AG04450 (cell line): ENCODE data around the gene DCUN1D1. TPM values are rescaled to one million over a fixed set of nuclear protein-coding genes. Genes with fewer than 3 reads are reported as not detected.
A peak's percentile ranks its signal among the peaks of the same experiment; 100 is the strongest.

ENCODE experiments used
- CTCF ChIA-PET: fragments of 300-600, 350-600 bp; formaldehyde crosslinking; extraction: SDS; loops from one replicate; lab custom pipeline; 2022; ENCODE audit warnings: antibody characterized with exemption, inconsistent platforms; lab: Charles Lee
- POLR2A ChIA-PET: fragments of 350-600 bp; formaldehyde crosslinking; extraction: SDS; loops from one replicate; lab custom pipeline; 2021; ENCODE audit warnings: antibody characterized with exemption, inconsistent platforms; lab: Yijun Ruan, JAX
- DNase-seq: peaks from one replicate; pipeline ENCODE4 v3.0.0-alpha.2; 2011; ENCODE audit warnings: low read depth, low spot score
- H3K27ac ChIP-seq: one replicate; pipeline ENCODE4 v1.5.1; 2012; ENCODE audit warnings: low read depth, low read length, control low read depth
- H3K27me3 ChIP-seq: one replicate; pipeline ENCODE4 v1.6.0; 2012; ENCODE audit warnings: low read length; ENCODE audit not compliant: control insufficient read depth, insufficient read depth
- H3K4me3 ChIP-seq: 2 replicates; pipeline ENCODE4 v1.5.1; 2011; ENCODE audit warnings: mild to moderate bottlenecking, low read depth, low read length, control low read depth
- H3K9me3 ChIP-seq: 2 replicates; pipeline ENCODE4 v1.5.1; 2012; ENCODE audit warnings: low read length; ENCODE audit not compliant: control insufficient read depth, insufficient read depth
- CTCF ChIP-seq: IDR thresholded peaks from 2 replicates; pipeline ENCODE4 v1.5.1; 2011; ENCODE audit warnings: low read depth, low read length, control low read depth, inconsistent platforms
- polyA plus RNA-seq: library from polyadenylated mRNA; depleted of rRNA; stranded (reverse); fragments of >200 nt; gene quantifications from 2 replicates; pipeline ENCODE4 v1.2.3, GENCODE V29; 2011

Gene DCUN1D1
- polyA plus RNA-seq, 1 experiment = 34.8 TPM

GRCh38 chr3:182969853-182970252 lies 10.5 kb downstream of the DCUN1D1 start:
- CTCF ChIA-PET = no interaction called here

GRCh38 chr3:182969277-182969676 lies 11.1 kb downstream of the DCUN1D1 start:
- ChIA-PET POLR2A (no interaction called here), CTCF (no interaction called here)
- Histone ChIP-seq H3K9me3 (no peaks in the 10 kb centered on the region), H3K4me3 (no peak overlapping the region), H3K27me3 (no peaks in the 10 kb centered on the region), H3K27ac (peak overlapping the region; percentile 23)
- TF ChIP-seq CTCF = no peak
- DNase-seq = peak; percentile 30

More at GRCh38 chr3:182969853-182970252, 10.5 kb downstream of the DCUN1D1 start:
- Histone ChIP-seq H3K9me3 (no peaks in the 10 kb centered on the region), H3K4me3 (no peak overlapping the region), H3K27me3 (no peaks in the 10 kb centered on the region), H3K27ac (peak overlapping the region; percentile 55)
- no peak for TF ChIP-seq CTCF
- POLR2A ChIA-PET = no interaction called here
- DNase-seq = no peak

GRCh38 chr3:182967218-182968204 lies 12.8 kb downstream of the DCUN1D1 start:
- H3K9me3 ChIP-seq = no peaks in the 10 kb centered on the region
- H3K4me3 ChIP-seq = no peak overlapping the region
- POLR2A ChIA-PET = interaction anchor here (0.5 kb wide), 1 partner anchor 1003 kb away, joined by 3 read pairs; no protein-coding TSS in a partner anchor
- CTCF ChIA-PET = no interaction called here
- TF ChIP-seq CTCF = no peak
- no peak for DNase-seq
- H3K27me3 ChIP-seq = no peaks in the 10 kb centered on the region
- no peak overlapping the region for H3K27ac ChIP-seq

GRCh38 chr3:182965861-182966366 lies 14.4 kb downstream of the DCUN1D1 start:
- ChIA-PET POLR2A (no interaction called here), CTCF (no interaction called here)
- no peak for DNase-seq
- Histone ChIP-seq H3K9me3 (no peaks in the 10 kb centered on the region), H3K27me3 (no peaks in the 10 kb centered on the region), H3K27ac (no peak overlapping the region), H3K4me3 (no peak overlapping the region)
- no peak for TF ChIP-seq CTCF

GRCh38 chr3:182964179-182964578 lies 16.2 kb downstream of the DCUN1D1 start:
- no peak overlapping the region for H3K4me3 ChIP-seq
- POLR2A ChIA-PET = no interaction called here
- no peak for DNase-seq
- CTCF ChIA-PET = no interaction called here
- H3K9me3 ChIP-seq = no peaks in the 10 kb centered on the region
- no peak for TF ChIP-seq CTCF
- no peak overlapping the region for H3K27ac ChIP-seq
- no peaks in the 10 kb centered on the region for H3K27me3 ChIP-seq
